Activated T-helper 1 cell treated with anti-CD3 and anti-CD28 coated beads, Interleukin-12 subunit alpha, Interleukin-12 subunit beta, Interleukin-2, Interleukin-4 antibody, amounts not matched to agents 30 ng/mL and 10 ng/mL and 1 ng/mL, durations not matched to agents 14 hours and 24 hours and 36 hours (primary cell): Measurements from ENCODE around the gene RERE. TPM values are rescaled to one million over a fixed set of nuclear protein-coding genes. Genes with fewer than 3 reads are reported as not detected.

Experiments
- DNase-seq: peaks from one replicate; pipeline ENCODE4 v3.0.0; 2021; ENCODE audit warnings: low spot score
- H3K27ac Mint-ChIP-seq: one replicate; pipeline ENCODE4 v1.8.0; 2021; ENCODE audit warnings: mild to moderate bottlenecking, mixed read lengths
- H3K27me3 Mint-ChIP-seq: one replicate; pipeline ENCODE4 v1.8.0; 2022; ENCODE audit warnings: mild to moderate bottlenecking, moderate library complexity, mixed read lengths; ENCODE audit not compliant: insufficient read depth
- H3K36me3 Mint-ChIP-seq: one replicate; pipeline ENCODE4 v1.8.0; 2021; ENCODE audit warnings: low read depth, mixed read lengths
- H3K4me1 Mint-ChIP-seq: one replicate; pipeline ENCODE4 v1.8.0; 2021; ENCODE audit warnings: low read depth, mixed read lengths
- H3K4me3 Mint-ChIP-seq: one replicate; pipeline ENCODE4 v1.8.0; 2021; ENCODE audit warnings: mild to moderate bottlenecking, moderate library complexity, mixed read lengths
- H3K9me3 Mint-ChIP-seq: one replicate; pipeline ENCODE4 v1.8.0; 2021; ENCODE audit warnings: mixed read lengths
- intact Hi-C: fragments of 100-400 bp; cut with micrococcal nuclease; formaldehyde crosslinking; loops from one replicate; pipeline ENCODE4 v1.15.1; 2024
- total RNA-seq: library from RNA; stranded (reverse); gene quantifications from 2 replicates; pipeline ENCODE4 v1.2.3, GENCODE V29; 2022

The RERE gene
- total RNA-seq, 1 donor from 2014 or later = 82.0 TPM

GRCh38 chr1:8411803-8412182 lies 405.6 kb downstream of the RERE start:
- H3K9me3 Mint-ChIP-seq = no peaks in the 10 kb centered on the region
- intact Hi-C loops = no loop called here
- no peak overlapping the region for H3K4me3 Mint-ChIP-seq
- no peak for DNase-seq
- H3K36me3 Mint-ChIP-seq = peaks cover 33% of the 10 kb centered on the region
- H3K27me3 Mint-ChIP-seq = no peaks in the 10 kb centered on the region
- no peak overlapping the region for H3K27ac Mint-ChIP-seq
- H3K4me1 Mint-ChIP-seq = peaks cover 50% of the 10 kb centered on the region

GRCh38 chr1:8410791-8411190 lies 406.6 kb downstream of the RERE start:
- Mint-ChIP-seq H3K4me1 (peaks cover 47% of the 10 kb centered on the region), H3K9me3 (no peaks in the 10 kb centered on the region), H3K27ac (no peak overlapping the region), H3K4me3 (no peak overlapping the region), H3K27me3 (no peaks in the 10 kb centered on the region), H3K36me3 (peaks cover 34% of the 10 kb centered on the region)
- DNase-seq = no peak
- intact Hi-C loops = no loop called here

GRCh38 chr1:8409606-8410005 lies 407.8 kb downstream of the RERE start:
- Mint-ChIP-seq H3K36me3 (peaks cover 35% of the 10 kb centered on the region), H3K4me3 (no peak overlapping the region), H3K27ac (no peak overlapping the region), H3K27me3 (no peaks in the 10 kb centered on the region), H3K4me1 (peaks cover 45% of the 10 kb centered on the region), H3K9me3 (no peaks in the 10 kb centered on the region)
- no peak for DNase-seq
- intact Hi-C loops = loop anchor here (2.0 kb wide), 1 partner anchor 15 kb away; no protein-coding TSS in a partner anchor

GRCh38 chr1:8409106-8409505 lies 408.3 kb downstream of the RERE start:
- no peaks in the 10 kb centered on the region for H3K27me3 Mint-ChIP-seq
- H3K36me3 Mint-ChIP-seq = peaks cover 39% of the 10 kb centered on the region
- intact Hi-C loops = loop anchor here (2.0 kb wide), 1 partner anchor 16 kb away; no protein-coding TSS in a partner anchor
- H3K4me3 Mint-ChIP-seq = peak overlapping the region; percentile 21
- peaks cover 48% of the 10 kb centered on the region for H3K4me1 Mint-ChIP-seq
- H3K27ac Mint-ChIP-seq = peak overlapping the region; percentile 53
- DNase-seq = no peak
- H3K9me3 Mint-ChIP-seq = no peaks in the 10 kb centered on the region

- DNase-seq = no peak
- intact Hi-C loops = loop anchor here (2.0 kb wide), 1 partner anchor 17 kb away; no protein-coding TSS in a partner anchor
- Mint-ChIP-seq H3K27me3 (no peaks in the 10 kb centered on the region), H3K4me3 (no peak overlapping the region), H3K36me3 (peaks cover 39% of the 10 kb centered on the region), H3K4me1 (peaks cover 48% of the 10 kb centered on the region), H3K27ac (no peak overlapping the region), H3K9me3 (no peaks in the 10 kb centered on the region)
These were observed 409.1 kb downstream of the RERE start for GRCh38 chr1:8408151-8408839.

GRCh38 chr1:8407652-8408051 lies 409.8 kb downstream of the RERE start:
- Mint-ChIP-seq H3K27ac (no peak overlapping the region), H3K4me3 (no peak overlapping the region), H3K36me3 (peaks cover 39% of the 10 kb centered on the region), H3K27me3 (no peaks in the 10 kb centered on the region), H3K4me1 (peaks cover 48% of the 10 kb centered on the region), H3K9me3 (no peaks in the 10 kb centered on the region)
- DNase-seq = no peak
- intact Hi-C loops = loop anchor here (2.0 kb wide), 1 partner anchor 17 kb away; no protein-coding TSS in a partner anchor

GRCh38 chr1:8406960-8407359 lies 410.5 kb downstream of the RERE start:
- intact Hi-C loops = no loop called here
- DNase-seq = no peak
- no peak overlapping the region for H3K4me3 Mint-ChIP-seq
- no peak overlapping the region for H3K27ac Mint-ChIP-seq
- peaks cover 42% of the 10 kb centered on the region for H3K4me1 Mint-ChIP-seq
- H3K27me3 Mint-ChIP-seq = no peaks in the 10 kb centered on the region
- no peaks in the 10 kb centered on the region for H3K9me3 Mint-ChIP-seq
- peaks cover 39% of the 10 kb centered on the region for H3K36me3 Mint-ChIP-seq

GRCh38 chr1:8406011-8406410 lies 411.4 kb downstream of the RERE start:
- H3K4me1 Mint-ChIP-seq = peaks cover 39% of the 10 kb centered on the region
- DNase-seq = no peak
- H3K27ac Mint-ChIP-seq = peak overlapping the region; percentile 29
- intact Hi-C loops = no loop called here
- no peak overlapping the region for H3K4me3 Mint-ChIP-seq
- no peaks in the 10 kb centered on the region for H3K9me3 Mint-ChIP-seq
- peaks cover 37% of the 10 kb centered on the region for H3K36me3 Mint-ChIP-seq
- no peaks in the 10 kb centered on the region for H3K27me3 Mint-ChIP-seq

GRCh38 chr1:8404460-8405370 lies 412.7 kb downstream of the RERE start:
- H3K4me1 Mint-ChIP-seq = peaks cover 34% of the 10 kb centered on the region
- no peaks in the 10 kb centered on the region for H3K9me3 Mint-ChIP-seq
- intact Hi-C loops = no loop called here
- no peak overlapping the region for H3K4me3 Mint-ChIP-seq
- no peaks in the 10 kb centered on the region for H3K27me3 Mint-ChIP-seq
- DNase-seq = no peak
- H3K36me3 Mint-ChIP-seq = peaks cover 35% of the 10 kb centered on the region
- H3K27ac Mint-ChIP-seq = no peak overlapping the region

- intact Hi-C loops = no loop called here
- peaks cover 34% of the 10 kb centered on the region for H3K36me3 Mint-ChIP-seq
- H3K4me1 Mint-ChIP-seq = peaks cover 33% of the 10 kb centered on the region
- H3K9me3 Mint-ChIP-seq = no peaks in the 10 kb centered on the region
- H3K4me3 Mint-ChIP-seq = no peak overlapping the region
- H3K27ac Mint-ChIP-seq = no peak overlapping the region
- no peak for DNase-seq
- H3K27me3 Mint-ChIP-seq = no peaks in the 10 kb centered on the region
These were observed 415.2 kb downstream of the RERE start for GRCh38 chr1:8402109-8402710.

GRCh38 chr1:8398677-8399076 lies 418.8 kb downstream of the RERE start:
- intact Hi-C loops = loop anchor here (5.0 kb wide), 3 partner anchors 114 to 449 kb away; no protein-coding TSS in a partner anchor
- H3K27me3 Mint-ChIP-seq = no peaks in the 10 kb centered on the region
- peaks cover 57% of the 10 kb centered on the region for H3K4me1 Mint-ChIP-seq
- H3K36me3 Mint-ChIP-seq = peaks cover 18% of the 10 kb centered on the region
- DNase-seq = no peak
- H3K27ac Mint-ChIP-seq = no peak overlapping the region
- H3K4me3 Mint-ChIP-seq = no peak overlapping the region
- H3K9me3 Mint-ChIP-seq = no peaks in the 10 kb centered on the region

GRCh38 chr1:8398086-8398485 lies 419.4 kb downstream of the RERE start:
- Mint-ChIP-seq H3K9me3 (no peaks in the 10 kb centered on the region), H3K4me1 (peaks cover 57% of the 10 kb centered on the region), H3K36me3 (peaks cover 18% of the 10 kb centered on the region), H3K27me3 (no peaks in the 10 kb centered on the region), H3K4me3 (no peak overlapping the region), H3K27ac (peak overlapping the region; percentile 71)
- no peak for DNase-seq
- intact Hi-C loops = loop anchor here (5.0 kb wide), 3 partner anchors 114 to 449 kb away; no protein-coding TSS in a partner anchor
